ENCODE measurements around the gene DDRGK1.

GRCh38 chr20:3158968-3159431, 45.5 kb downstream of the DDRGK1 start:
- no peak for TF ChIP-seq FOXK2 (IDR thresholded peaks at IDR 0.05)
- no peak for TF ChIP-seq FOXA1 (IDR thresholded peaks at IDR 0.05)
- no peak for TF ChIP-seq ZNF384 (IDR thresholded peaks at IDR 0.05)
- no peak for TF ChIP-seq FOXM1 (IDR thresholded peaks at IDR 0.05; ENCODE audit: borderline replicate concordance)
- TF ChIP-seq BHLHE40 (IDR thresholded peaks at IDR 0.05; ENCODE audit: borderline replicate concordance), result no peak
- TF ChIP-seq ARNT (IDR thresholded peaks at IDR 0.05), result no peak
- TF ChIP-seq CTBP1 (IDR thresholded peaks at IDR 0.05; ENCODE audit: borderline replicate concordance), result no peak
- TF ChIP-seq PKNOX1 (IDR thresholded peaks at IDR 0.05), result no peak
- no peak for TF ChIP-seq ELF4 (IDR thresholded peaks at IDR 0.05)
- no peak for TF ChIP-seq SP1 (IDR thresholded peaks at IDR 0.05)
- no peak for TF ChIP-seq SUZ12 (IDR thresholded peaks at IDR 0.05)
- TF ChIP-seq HDGF (IDR thresholded peaks at IDR 0.05; ENCODE audit: borderline replicate concordance), result no peak
- TF ChIP-seq NFRKB (IDR thresholded peaks at IDR 0.05), result no peak
- no peak for TF ChIP-seq L3MBTL2 (conservative IDR thresholded peaks at IDR 0.05)
